Activated effector memory CD4-positive, alpha-beta T cell treated with Interleukin-2 at 50 U/mL for 16 hours (primary cell): ENCODE measurements around the gene CSAD.
"Not testable (repeated sequence)": the region's sequence is repeated elsewhere in the genome, so short reads cannot be mapped to it uniquely, and the experiment has no call there.

Experiments used
- DNase-seq: peaks from one replicate; pipeline ENCODE4 v3.0.0-alpha.2; 2020

CSAD gene

GRCh38 chr12:53133722-53134121, 47.0 kb downstream of the CSAD start:
- DNase-seq, result no peak

GRCh38 chr12:53131844-53132243, 48.9 kb downstream of the CSAD start:
- no peak for DNase-seq

- no peak for DNase-seq
Measured at GRCh38 chr12:53128780-53129569, 51.8 kb downstream of the CSAD start.

- no peak for DNase-seq
Measured at GRCh38 chr12:53127169-53127568, 53.6 kb downstream of the CSAD start.

GRCh38 chr12:53124352-53124723, 56.4 kb downstream of the CSAD start:
- DNase-seq, result no peak

GRCh38 chr12:53123578-53124351, 57.0 kb downstream of the CSAD start:
- no peak for DNase-seq

- no peak for DNase-seq
Measured at GRCh38 chr12:53122961-53123468, 57.7 kb downstream of the CSAD start.

GRCh38 chr12:53120685-53121525, 59.8 kb downstream of the CSAD start:
- DNase-seq, result no peak

- no peak for DNase-seq
Measured at GRCh38 chr12:53118751-53119300, 61.9 kb downstream of the CSAD start.

GRCh38 chr12:53115891-53116648, 64.7 kb downstream of the CSAD start:
- DNase-seq, result no peak

GRCh38 chr12:53115112-53115890, 65.4 kb downstream of the CSAD start:
- no peak for DNase-seq

- DNase-seq, result no peak
Measured at GRCh38 chr12:53113951-53114350, 66.8 kb downstream of the CSAD start.

- DNase-seq, result no peak
Measured at GRCh38 chr12:53113136-53113705, 67.5 kb downstream of the CSAD start.

- DNase-seq, result not testable (repeated sequence)
Measured at GRCh38 chr12:53112431-53112830, 68.3 kb downstream of the CSAD start.
